ENCODE results near the gene EDDM13. TPM values are rescaled to one million over a fixed set of nuclear protein-coding genes. Genes with fewer than 3 reads are reported as not detected.

EDDM13 gene
- total RNA-seq, 1 donor = not detected

DNA sequence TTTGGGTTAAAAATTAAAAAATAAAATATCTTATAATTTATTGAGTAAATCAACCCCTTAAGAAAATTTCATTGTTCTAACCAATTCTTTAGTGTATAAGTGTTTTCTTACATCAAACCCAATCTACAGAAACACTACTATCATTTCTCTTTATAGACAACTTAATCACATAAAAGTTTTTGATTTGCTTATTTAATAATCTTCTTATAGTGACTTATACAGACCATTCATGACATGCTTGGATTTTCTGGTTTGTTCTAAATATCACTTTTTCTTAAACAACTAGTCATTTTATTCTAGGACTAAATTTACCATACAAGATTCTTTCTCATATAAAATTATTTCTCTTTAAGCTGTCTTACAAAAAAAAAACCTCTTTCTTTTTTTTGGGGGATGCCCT is 69.4 kb downstream of the EDDM13 start:
- H3K4me3 ChIP-seq (ENCODE audit: low read depth, low read length) = no peak overlapping the region
- no peak for DNase-seq (ENCODE audit: low read depth)
- TF ChIP-seq, protein P1, sequence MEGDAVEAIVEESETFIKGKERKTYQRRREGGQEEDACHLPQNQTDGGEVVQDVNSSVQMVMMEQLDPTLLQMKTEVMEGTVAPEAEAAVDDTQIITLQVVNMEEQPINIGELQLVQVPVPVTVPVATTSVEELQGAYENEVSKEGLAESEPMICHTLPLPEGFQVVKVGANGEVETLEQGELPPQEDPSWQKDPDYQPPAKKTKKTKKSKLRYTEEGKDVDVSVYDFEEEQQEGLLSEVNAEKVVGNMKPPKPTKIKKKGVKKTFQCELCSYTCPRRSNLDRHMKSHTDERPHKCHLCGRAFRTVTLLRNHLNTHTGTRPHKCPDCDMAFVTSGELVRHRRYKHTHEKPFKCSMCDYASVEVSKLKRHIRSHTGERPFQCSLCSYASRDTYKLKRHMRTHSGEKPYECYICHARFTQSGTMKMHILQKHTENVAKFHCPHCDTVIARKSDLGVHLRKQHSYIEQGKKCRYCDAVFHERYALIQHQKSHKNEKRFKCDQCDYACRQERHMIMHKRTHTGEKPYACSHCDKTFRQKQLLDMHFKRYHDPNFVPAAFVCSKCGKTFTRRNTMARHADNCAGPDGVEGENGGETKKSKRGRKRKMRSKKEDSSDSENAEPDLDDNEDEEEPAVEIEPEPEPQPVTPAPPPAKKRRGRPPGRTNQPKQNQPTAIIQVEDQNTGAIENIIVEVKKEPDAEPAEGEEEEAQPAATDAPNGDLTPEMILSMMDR (IDR thresholded peaks at IDR 0.05; ENCODE audit: insufficient read depth, low read length) = no peak

DNA sequence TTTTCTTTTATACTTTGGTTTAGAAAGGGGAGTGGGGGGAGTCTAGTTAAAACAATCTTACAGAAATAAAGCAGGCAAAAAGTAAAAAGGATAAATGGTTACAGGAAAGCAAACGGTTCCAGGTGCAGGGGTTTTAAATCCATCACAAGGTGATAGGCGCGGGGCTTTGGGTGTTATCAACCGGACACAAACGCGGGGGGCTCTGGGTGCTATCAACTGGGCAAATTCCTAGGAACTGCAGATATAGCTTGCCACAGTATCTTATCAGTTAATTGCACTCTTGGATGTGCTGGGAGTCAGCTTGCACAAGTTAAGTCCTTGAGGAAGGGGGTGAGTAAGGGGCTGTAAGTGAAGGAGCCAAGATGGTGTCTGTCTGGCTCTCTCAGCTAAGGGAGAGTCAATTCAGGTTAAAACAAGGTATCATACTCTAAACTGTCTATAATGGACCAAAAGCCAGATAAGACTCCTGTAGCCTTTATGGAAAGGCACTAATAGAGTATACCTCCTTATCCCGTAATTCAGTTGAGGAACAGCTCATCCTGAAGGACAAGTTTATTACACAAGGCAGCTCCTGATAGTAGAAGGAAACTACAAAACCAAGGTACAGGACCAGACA is 74.7 kb downstream of the EDDM13 start:
- TF ChIP-seq, protein P1 (IDR thresholded peaks at IDR 0.05; ENCODE audit: insufficient read depth, low read length) = no peak
- H3K4me3 ChIP-seq (ENCODE audit: low read depth, low read length) = no peak overlapping the region
- DNase-seq (ENCODE audit: low read depth) = no peak

DNA sequence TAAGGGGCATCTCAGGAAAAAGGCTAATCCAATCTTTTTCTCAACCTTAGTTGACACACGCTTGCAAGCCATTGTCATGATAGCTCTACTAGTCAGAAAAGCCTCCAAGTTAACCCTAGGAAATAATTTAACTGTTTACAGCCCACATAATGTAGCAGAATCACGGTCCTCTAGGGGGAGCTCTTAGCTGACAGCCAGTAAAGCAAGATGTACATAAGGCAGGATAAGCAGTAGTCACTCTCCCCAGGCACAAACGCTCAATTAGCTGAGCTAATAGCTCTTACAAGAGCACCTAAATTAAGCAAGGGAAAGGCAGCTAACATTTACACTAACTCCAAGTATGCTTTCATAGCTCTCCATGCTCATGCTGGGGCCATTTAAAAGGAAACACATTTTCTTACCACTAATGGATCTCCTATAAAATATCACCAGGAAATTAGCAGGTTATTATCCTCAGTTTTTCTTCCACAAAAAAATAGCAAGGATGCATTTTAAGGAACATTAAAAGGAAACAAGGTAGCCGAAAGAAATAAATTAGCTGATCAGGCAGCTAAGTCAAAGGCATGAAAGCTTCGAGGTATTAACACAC is 75.8 kb downstream of the EDDM13 start:
- TF ChIP-seq, protein P1 (IDR thresholded peaks at IDR 0.05; ENCODE audit: insufficient read depth, low read length) = peak; percentile 23
- no peak overlapping the region for H3K4me3 ChIP-seq (ENCODE audit: low read depth, low read length)
- no peak for DNase-seq (ENCODE audit: low read depth)

DNA sequence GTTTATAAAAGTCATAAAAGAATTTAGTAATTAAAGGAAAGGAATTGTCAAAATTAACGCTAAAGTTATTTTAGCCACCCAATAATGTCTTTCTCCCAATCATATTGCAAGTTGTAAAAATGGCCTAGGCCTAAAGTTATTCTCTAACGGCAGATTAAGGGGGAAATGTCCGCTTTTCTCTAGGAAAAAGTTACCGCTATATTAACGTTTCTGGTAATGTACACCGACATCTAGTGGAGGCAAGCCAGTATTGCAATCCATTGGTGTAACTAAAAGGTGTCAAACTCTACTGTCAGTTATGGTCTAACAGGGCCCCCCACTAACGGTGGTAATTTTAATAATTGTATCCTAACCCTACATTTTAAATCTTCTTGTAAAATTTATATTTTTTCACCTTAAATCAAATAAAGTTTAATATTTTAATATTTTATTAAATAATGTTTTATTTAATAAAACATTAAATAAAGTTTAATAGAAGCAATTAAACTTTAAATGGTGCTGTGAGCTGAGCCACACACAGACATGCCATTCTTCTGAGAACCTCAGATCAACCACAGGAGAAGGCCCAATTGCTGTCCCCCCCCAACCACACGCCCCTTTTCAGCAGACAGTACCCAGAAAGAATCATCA is 78.0 kb downstream of the EDDM13 start:
- TF ChIP-seq, protein P1 (IDR thresholded peaks at IDR 0.05; ENCODE audit: insufficient read depth, low read length) = peak; percentile 93
- H3K4me3 ChIP-seq (ENCODE audit: low read depth, low read length) = no peak overlapping the region
- peak; percentile 62 for DNase-seq (ENCODE audit: low read depth)

DNA sequence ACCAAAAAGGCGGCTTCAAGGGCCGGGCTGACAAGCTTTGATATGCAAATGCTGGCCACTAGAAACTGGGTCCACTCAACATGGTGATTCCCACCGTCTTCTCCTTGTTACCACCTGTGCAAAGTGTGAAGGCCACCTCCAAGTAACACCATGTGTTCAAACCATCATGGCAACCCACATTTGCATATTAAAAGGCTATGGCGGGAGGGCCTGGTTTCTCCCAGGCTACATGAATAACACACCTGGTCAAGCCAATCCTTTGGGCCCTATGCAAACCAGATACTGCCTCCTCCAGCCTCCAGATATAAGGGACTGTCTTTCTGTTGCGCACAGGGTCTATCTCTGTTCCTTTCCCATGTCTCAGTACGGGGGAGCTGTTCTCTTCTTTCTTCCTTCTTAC is 78.7 kb downstream of the EDDM13 start:
- no peak overlapping the region for H3K4me3 ChIP-seq (ENCODE audit: low read depth, low read length)
- no peak for DNase-seq (ENCODE audit: low read depth)
- TF ChIP-seq, protein P1 (IDR thresholded peaks at IDR 0.05; ENCODE audit: insufficient read depth, low read length) = no peak

DNA sequence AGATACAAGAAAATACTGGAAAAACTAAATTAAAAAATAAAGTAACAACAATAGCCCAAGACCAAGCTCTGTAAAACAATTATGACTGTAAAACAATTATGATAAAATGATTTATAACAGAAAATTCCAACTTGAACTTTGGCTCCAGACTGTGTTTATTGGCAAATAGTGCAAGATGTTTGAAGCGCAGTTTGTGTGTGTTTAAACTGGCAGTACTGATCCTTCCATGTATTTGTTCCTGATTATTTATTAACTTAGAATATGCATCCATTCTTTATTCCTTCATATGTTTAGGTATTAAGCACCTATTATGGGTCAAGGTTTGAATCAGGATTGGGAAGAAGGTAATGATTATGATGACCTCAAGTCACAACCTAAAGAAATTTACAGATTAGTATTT is 83.0 kb downstream of the EDDM13 start:
- DNase-seq (ENCODE audit: low read depth) = no peak
- TF ChIP-seq, protein P1 (IDR thresholded peaks at IDR 0.05; ENCODE audit: insufficient read depth, low read length) = no peak
- no peak overlapping the region for H3K4me3 ChIP-seq (ENCODE audit: low read depth, low read length)

All from fibroblast of the aortic adventitia (primary cell).